MG63 (cell line): ENCODE measurements around the gene NUDCD3. TPM values are rescaled to one million over a fixed set of nuclear protein-coding genes. Genes with fewer than 3 reads are reported as not detected.

Experiments used
- DNase-seq: peaks from one replicate; pipeline ENCODE4 v3.0.0-alpha.2; 2020
- H3K27me3 ChIP-seq: fragments of 250-450 bp; sonication (Bioruptor Pico); 2 replicates; pipeline ENCODE4 v1.5.1; 2020; ENCODE audit warnings: mild to moderate bottlenecking, moderate library complexity
- H3K36me3 ChIP-seq: fragments of 250-450 bp; sonication (Bioruptor Pico); 2 replicates; pipeline ENCODE4 v1.5.1; 2020; ENCODE audit warnings: mild to moderate bottlenecking, moderate library complexity
- H3K4me3 ChIP-seq: fragments of 250-450 bp; sonication (Bioruptor Pico); 2 replicates; pipeline ENCODE4 v1.5.1; 2020; ENCODE audit warnings: mild to moderate bottlenecking, moderate library complexity
- H3K9me3 ChIP-seq: fragments of 250-450 bp; sonication (Bioruptor Pico); 2 replicates; pipeline ENCODE4 v1.5.1; 2020; ENCODE audit warnings: mild to moderate bottlenecking, moderate library complexity
- total RNA-seq: library from RNA; depleted of rRNA; stranded (reverse); fragments of >200 nt; shearing (Covaris generic); gene quantifications from 2 replicates; pipeline ENCODE4 v1.2.3, GENCODE V29; 2014; ENCODE audit warnings: low replicate concordance

Gene NUDCD3
- total RNA-seq, 1 experiment from 2014 or later = 23.1 TPM

DNA sequence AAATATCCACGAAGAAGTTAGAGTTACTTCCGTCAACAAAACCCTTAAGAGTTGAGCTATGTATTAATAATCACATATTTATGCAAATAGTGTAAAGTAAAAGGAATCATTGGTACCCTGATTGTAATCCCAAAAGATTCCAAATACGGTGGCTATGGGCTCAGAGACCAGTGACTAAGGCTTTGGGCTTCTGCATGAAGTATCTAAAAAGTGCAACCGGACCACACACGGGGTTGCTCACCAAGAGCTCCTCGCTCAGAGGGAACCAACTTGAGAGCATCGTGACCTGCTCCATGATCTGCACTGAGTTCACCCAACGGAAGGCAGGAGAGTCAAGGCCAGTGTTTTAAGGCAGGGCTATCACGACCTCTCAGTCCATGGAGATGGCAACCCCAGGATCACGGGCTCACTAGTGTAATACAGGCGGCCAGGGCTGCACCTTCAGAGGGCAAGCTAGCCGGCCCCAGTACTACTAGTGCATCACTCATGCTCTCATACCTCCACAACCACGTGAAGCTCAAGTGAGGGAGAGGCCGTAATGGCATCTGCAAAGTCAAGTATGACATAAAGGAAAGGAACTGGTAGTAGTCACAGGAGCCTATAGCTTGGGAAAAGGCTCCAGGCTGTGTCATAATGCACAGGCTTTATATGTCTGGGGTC lies 87.9 kb downstream of the NUDCD3 start:
- H3K4me3 ChIP-seq = no peak overlapping the region
- no peaks in the 10 kb centered on the region for H3K27me3 ChIP-seq
- H3K36me3 ChIP-seq = peaks cover 29% of the 10 kb centered on the region
- no peaks in the 10 kb centered on the region for H3K9me3 ChIP-seq
- no peak for DNase-seq

GRCh38 chr7:44401692-44402091 lies 88.8 kb downstream of the NUDCD3 start:
- H3K27me3 ChIP-seq = no peaks in the 10 kb centered on the region
- H3K36me3 ChIP-seq = peaks cover 29% of the 10 kb centered on the region
- no peak for DNase-seq
- H3K9me3 ChIP-seq = no peaks in the 10 kb centered on the region
- H3K4me3 ChIP-seq = no peak overlapping the region

- Histone ChIP-seq H3K4me3 (no peak overlapping the region), H3K27me3 (no peaks in the 10 kb centered on the region), H3K9me3 (no peaks in the 10 kb centered on the region), H3K36me3 (peaks cover 32% of the 10 kb centered on the region)
- DNase-seq = no peak
Observed at GRCh38 chr7:44400033-44400511, 90.4 kb downstream of the NUDCD3 start.

- DNase-seq = no peak
- Histone ChIP-seq H3K9me3 (no peaks in the 10 kb centered on the region), H3K36me3 (peaks cover 26% of the 10 kb centered on the region), H3K27me3 (no peaks in the 10 kb centered on the region), H3K4me3 (no peak overlapping the region)
Observed at GRCh38 chr7:44398953-44399574, 91.4 kb downstream of the NUDCD3 start.

GRCh38 chr7:44398511-44398911 lies 91.9 kb downstream of the NUDCD3 start:
- H3K4me3 ChIP-seq = no peak overlapping the region
- no peak for DNase-seq
- H3K27me3 ChIP-seq = no peaks in the 10 kb centered on the region
- no peaks in the 10 kb centered on the region for H3K9me3 ChIP-seq
- H3K36me3 ChIP-seq = peaks cover 23% of the 10 kb centered on the region

GRCh38 chr7:44396931-44397545 lies 93.4 kb downstream of the NUDCD3 start:
- H3K9me3 ChIP-seq = no peaks in the 10 kb centered on the region
- peaks cover 17% of the 10 kb centered on the region for H3K36me3 ChIP-seq
- H3K4me3 ChIP-seq = no peak overlapping the region
- DNase-seq = no peak
- H3K27me3 ChIP-seq = no peaks in the 10 kb centered on the region

DNA sequence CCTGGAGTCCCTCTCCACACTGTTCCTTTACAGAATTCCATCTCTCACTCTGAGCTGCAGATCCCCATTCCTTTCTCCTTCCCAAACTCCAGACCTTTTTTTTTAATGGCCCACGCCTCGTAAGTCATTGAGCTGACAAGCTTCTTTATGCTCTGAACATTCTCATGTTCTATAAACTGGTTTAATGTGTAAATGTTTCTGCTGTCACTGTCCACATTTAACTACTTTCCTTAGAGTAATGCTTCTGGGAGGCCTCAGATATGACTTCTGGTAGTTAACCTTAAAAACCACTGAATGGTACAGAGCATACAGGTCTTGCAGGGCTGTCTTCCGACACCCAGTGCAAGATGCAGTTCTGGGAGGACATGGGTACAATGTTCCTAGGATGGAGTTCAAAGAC lies 94.0 kb downstream of the NUDCD3 start:
- Histone ChIP-seq H3K27me3 (no peaks in the 10 kb centered on the region), H3K4me3 (no peak overlapping the region), H3K36me3 (peaks cover 14% of the 10 kb centered on the region), H3K9me3 (no peaks in the 10 kb centered on the region)
- no peak for DNase-seq

- H3K4me3 ChIP-seq = no peak overlapping the region
- DNase-seq = no peak
- no peaks in the 10 kb centered on the region for H3K27me3 ChIP-seq
- no peaks in the 10 kb centered on the region for H3K9me3 ChIP-seq
- peaks cover 18% of the 10 kb centered on the region for H3K36me3 ChIP-seq
Observed at GRCh38 chr7:44395067-44395466, 95.4 kb downstream of the NUDCD3 start.

DNA sequence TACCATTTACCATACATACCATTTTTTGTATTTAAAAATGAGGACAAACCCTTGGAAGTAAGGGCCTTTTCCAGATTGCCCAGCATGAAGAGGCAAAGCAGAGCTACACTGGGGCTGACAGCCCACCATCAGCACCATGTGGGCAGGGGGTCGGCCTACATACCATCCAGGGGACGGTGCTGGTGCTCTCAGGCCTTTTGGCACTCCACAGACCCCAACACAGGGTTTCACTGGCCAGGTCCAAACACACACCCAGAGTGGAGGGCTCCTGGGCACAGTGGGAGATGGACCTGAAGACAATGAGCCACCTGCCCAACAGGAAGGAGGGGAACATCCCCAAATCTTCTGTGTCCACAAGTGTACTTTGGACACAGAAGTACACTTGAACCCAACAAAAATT lies 95.8 kb downstream of the NUDCD3 start:
- Histone ChIP-seq H3K9me3 (no peaks in the 10 kb centered on the region), H3K36me3 (peaks cover 19% of the 10 kb centered on the region), H3K4me3 (no peak overlapping the region), H3K27me3 (no peaks in the 10 kb centered on the region)
- DNase-seq = no peak

DNA sequence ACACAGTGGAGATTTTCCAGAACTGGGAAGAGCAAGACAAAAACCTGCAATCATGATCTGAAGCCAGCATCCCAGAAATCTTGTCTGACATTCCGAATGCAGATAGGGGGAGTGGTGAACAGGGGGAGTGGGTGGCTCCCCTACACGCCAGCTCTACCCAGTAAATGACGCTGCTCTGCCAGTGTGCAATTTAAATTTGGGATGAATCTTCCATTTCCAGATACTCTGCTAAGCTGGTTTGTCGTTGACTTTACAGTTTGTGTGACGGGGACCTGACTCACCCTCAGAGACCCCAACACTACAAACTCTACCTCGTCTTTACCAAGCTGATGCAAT lies 96.4 kb downstream of the NUDCD3 start:
- no peaks in the 10 kb centered on the region for H3K27me3 ChIP-seq
- no peak overlapping the region for H3K4me3 ChIP-seq
- H3K9me3 ChIP-seq = no peaks in the 10 kb centered on the region
- H3K36me3 ChIP-seq = peaks cover 23% of the 10 kb centered on the region
- no peak for DNase-seq

GRCh38 chr7:44393238-44394111 lies 97.0 kb downstream of the NUDCD3 start:
- no peak for DNase-seq
- H3K27me3 ChIP-seq = no peaks in the 10 kb centered on the region
- H3K36me3 ChIP-seq = peaks cover 26% of the 10 kb centered on the region

GRCh38 chr7:44392618-44393010 lies 97.8 kb downstream of the NUDCD3 start:
- H3K4me3 ChIP-seq = no peak overlapping the region
- DNase-seq = no peak
- H3K27me3 ChIP-seq = no peaks in the 10 kb centered on the region
- no peaks in the 10 kb centered on the region for H3K9me3 ChIP-seq
- H3K36me3 ChIP-seq = peaks cover 28% of the 10 kb centered on the region

More at GRCh38 chr7:44393238-44394111, 97.0 kb downstream of the NUDCD3 start:
- no peaks in the 10 kb centered on the region for H3K9me3 ChIP-seq
- H3K4me3 ChIP-seq = no peak overlapping the region

DNA sequence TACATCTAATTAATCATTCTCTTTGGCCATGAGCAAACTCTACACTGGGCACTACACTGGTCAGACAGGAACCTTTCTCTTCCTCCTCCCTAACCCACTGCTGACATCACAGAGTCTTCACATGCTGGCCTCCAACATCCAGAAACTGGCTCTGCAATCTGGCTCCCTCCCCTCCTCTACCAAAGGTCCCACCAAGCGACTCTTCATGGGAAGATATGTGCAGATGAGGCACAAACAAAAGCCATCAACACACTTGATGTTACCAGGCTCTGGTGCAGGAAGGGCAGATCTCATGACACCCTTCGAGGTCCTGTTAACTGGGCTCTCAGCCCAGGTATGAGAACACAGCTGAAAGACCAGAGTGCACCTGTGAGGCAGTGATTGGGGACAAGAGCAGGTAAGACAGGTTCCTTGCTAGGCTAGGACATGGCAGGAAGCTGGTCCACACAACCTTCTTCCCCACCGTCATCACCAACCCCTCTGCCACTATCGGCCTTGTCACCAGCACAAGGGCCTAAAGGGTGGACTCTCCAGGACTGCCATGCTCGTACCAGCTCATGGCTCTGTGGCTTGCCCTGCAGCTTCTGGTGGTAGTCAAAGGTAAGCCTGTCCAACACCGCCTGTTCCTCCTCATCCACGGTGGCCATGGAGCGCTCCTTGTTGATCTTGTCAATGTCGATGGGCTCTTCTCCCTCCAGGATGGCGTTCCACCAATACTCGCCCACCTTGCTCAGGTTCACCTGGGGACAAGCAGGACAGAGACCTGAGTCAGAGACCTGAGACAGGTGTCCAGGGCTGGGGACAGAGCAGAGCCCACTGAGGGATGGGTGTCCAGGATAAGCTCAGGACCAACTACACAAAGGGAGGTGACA lies 98.5 kb downstream of the NUDCD3 start:
- no peaks in the 10 kb centered on the region for H3K27me3 ChIP-seq
- no peaks in the 10 kb centered on the region for H3K9me3 ChIP-seq
- H3K4me3 ChIP-seq = no peak overlapping the region
- H3K36me3 ChIP-seq = peaks cover 29% of the 10 kb centered on the region
- DNase-seq = no peak

DNA sequence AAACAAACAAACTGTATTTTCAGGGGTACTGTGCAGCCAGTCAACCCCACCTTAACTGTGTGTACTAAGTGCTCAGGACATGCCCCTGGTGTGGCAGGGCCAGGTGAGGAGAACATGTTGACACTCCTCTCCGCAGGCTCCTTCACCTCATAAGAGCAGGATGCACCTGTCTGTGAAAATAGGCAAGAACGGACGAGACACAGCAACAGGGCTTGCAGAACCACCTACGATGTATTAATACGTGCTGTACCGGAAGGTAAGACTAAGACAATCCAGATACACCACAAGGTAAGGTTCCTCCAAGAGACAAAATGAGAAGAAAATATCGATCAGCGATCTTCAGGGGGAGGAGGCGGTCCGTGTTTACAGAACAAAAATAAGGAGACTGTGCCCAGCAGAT lies 99.3 kb downstream of the NUDCD3 start:
- H3K9me3 ChIP-seq = no peaks in the 10 kb centered on the region
- peaks cover 33% of the 10 kb centered on the region for H3K36me3 ChIP-seq
- H3K4me3 ChIP-seq = no peak overlapping the region
- no peak for DNase-seq
- H3K27me3 ChIP-seq = no peaks in the 10 kb centered on the region

DNA sequence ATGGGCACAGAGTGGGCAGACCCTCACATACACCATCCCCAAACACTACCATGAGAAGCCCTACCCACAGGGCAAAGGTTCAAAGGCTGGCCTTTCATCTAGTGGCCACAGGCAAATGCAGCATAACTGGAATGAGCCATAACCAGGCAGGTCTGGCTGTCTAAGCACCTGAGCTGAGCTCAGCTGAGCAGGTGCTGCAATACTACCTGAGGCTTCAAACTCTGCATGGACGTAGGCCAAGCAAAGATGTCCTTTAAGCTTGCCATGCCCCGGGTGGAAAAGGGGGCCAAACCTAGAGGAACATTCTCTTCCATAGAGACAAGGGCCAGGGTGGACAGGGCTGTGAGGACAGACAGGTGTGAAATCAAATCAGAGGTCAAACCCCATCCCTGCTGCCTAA lies 99.8 kb downstream of the NUDCD3 start:
- H3K36me3 ChIP-seq = peaks cover 38% of the 10 kb centered on the region
- H3K4me3 ChIP-seq = no peak overlapping the region
- H3K27me3 ChIP-seq = no peaks in the 10 kb centered on the region
- H3K9me3 ChIP-seq = no peaks in the 10 kb centered on the region
- no peak for DNase-seq
